SK-N-SH treated with all-trans-retinoic acid at 6 μM for 48 hours (cell line): ENCODE measurements around the gene OR1K1.

Source experiments
- ATAC-seq: fragments of 200-7000 bp; cut with Tn5 transposase; 3 replicates; pipeline ENCODE4 v1.9.1; 2020; ENCODE audit warnings: mild to moderate bottlenecking, moderate library complexity
- ARNTL ChIP-seq: fragments of 450-650 bp; formaldehyde crosslinking; IDR thresholded peaks from 2 replicates; pipeline ENCODE4 v1.5.0; 2020; ENCODE audit warnings: low read depth, mild to moderate bottlenecking, moderate library complexity, borderline replicate concordance
- BACH2 ChIP-seq: fragments of 250-450 bp; sonication (Bioruptor Pico); IDR thresholded peaks from 2 replicates; pipeline ENCODE4 v1.9.0; 2021; ENCODE audit warnings: mild to moderate bottlenecking, borderline replicate concordance
- CSDC2 ChIP-seq: fragments of 250-450 bp; sonication (Bioruptor Pico); IDR thresholded peaks from 2 replicates; pipeline ENCODE4 v1.5.0; 2020; ENCODE audit warnings: mild to moderate bottlenecking, moderate library complexity
- ESRRG ChIP-seq: fragments of 250-450 bp; sonication (Bioruptor Pico); IDR thresholded peaks from 2 replicates; pipeline ENCODE4 v1.6.1; 2021; ENCODE audit warnings: mild to moderate bottlenecking
- GLIS3 ChIP-seq: fragments of 250-450 bp; sonication (Bioruptor Pico); IDR thresholded peaks from 2 replicates; pipeline ENCODE4 v1.5.0; 2020; ENCODE audit warnings: mild to moderate bottlenecking, moderate library complexity
- OSR1 ChIP-seq: fragments of 250-450 bp; sonication (Bioruptor Pico); IDR thresholded peaks from 2 replicates; pipeline ENCODE4 v1.8.0; 2022; ENCODE audit warnings: moderate library complexity, mild to moderate bottlenecking, inconsistent platforms
- PPARA ChIP-seq: fragments of 250-450 bp; sonication (Bioruptor Pico); IDR thresholded peaks from 2 replicates; pipeline ENCODE4 v1.5.0; 2020; ENCODE audit warnings: mild to moderate bottlenecking, borderline replicate concordance
- RARB ChIP-seq: fragments of 250-450 bp; sonication (Bioruptor Pico); IDR thresholded peaks from 2 replicates; pipeline ENCODE4 v1.8.0; 2021; ENCODE audit warnings: mild to moderate bottlenecking, moderate library complexity
- SNAI2 ChIP-seq: fragments of 250-450 bp; sonication (Bioruptor Pico); IDR thresholded peaks from 2 replicates; pipeline ENCODE4 v1.5.0; 2020; ENCODE audit warnings: mild to moderate bottlenecking, moderate library complexity
- TOX ChIP-seq: fragments of 250-450 bp; sonication (Bioruptor Pico); IDR thresholded peaks from 2 replicates; pipeline ENCODE4 v1.8.0; 2021; ENCODE audit warnings: mild to moderate bottlenecking, moderate library complexity, borderline replicate concordance
- ZC3H10 ChIP-seq: fragments of 250-450 bp; sonication (Bioruptor Pico); IDR thresholded peaks from 2 replicates; pipeline ENCODE4 v1.5.1; 2021; ENCODE audit warnings: mild to moderate bottlenecking, moderate library complexity
- ZFP3 ChIP-seq: fragments of 250-450 bp; sonication (Bioruptor Pico); IDR thresholded peaks from 2 replicates; pipeline ENCODE4 v1.5.0; 2020; ENCODE audit warnings: mild to moderate bottlenecking, moderate library complexity
- ZNF565 ChIP-seq: fragments of 450-650 bp; formaldehyde crosslinking; conservative IDR thresholded peaks from 2 replicates; pipeline ENCODE4 v1.5.0; 2020; ENCODE audit warnings: low read depth, mild to moderate bottlenecking, moderate library complexity
- ZNF70 ChIP-seq: fragments of 450-650 bp; formaldehyde crosslinking; IDR thresholded peaks from 2 replicates; pipeline ENCODE4 v1.5.0; 2020; ENCODE audit warnings: mild to moderate bottlenecking, moderate library complexity
- ZNF8 ChIP-seq: fragments of 450-650 bp; formaldehyde crosslinking; IDR thresholded peaks from 2 replicates; pipeline ENCODE4 v1.5.0; 2020; ENCODE audit warnings: mild to moderate bottlenecking, moderate library complexity
- TF ChIP-seq, protein P1 (sequence below): fragments of 250-450 bp; sonication (Bioruptor Pico); IDR thresholded peaks from 2 replicates; pipeline ENCODE4 v1.5.0; 2020; ENCODE audit warnings: mild to moderate bottlenecking, moderate library complexity
- TF ChIP-seq, protein P2 (sequence below): fragments of 250-450 bp; sonication (Bioruptor Pico); IDR thresholded peaks from 2 replicates; pipeline ENCODE4 v1.5.1; 2021; ENCODE audit warnings: mild to moderate bottlenecking, moderate library complexity
- TF ChIP-seq, protein P3 (sequence below): fragments of 250-450 bp; sonication (Bioruptor Pico); IDR thresholded peaks from 2 replicates; pipeline ENCODE4 v1.8.0; 2020; ENCODE audit warnings: mild to moderate bottlenecking, moderate library complexity, borderline replicate concordance
- TF ChIP-seq, protein P4 (sequence below): fragments of 250-450 bp; sonication (Bioruptor Pico); IDR thresholded peaks from 2 replicates; pipeline ENCODE4 v1.5.1; 2020; ENCODE audit warnings: low read depth, mild to moderate bottlenecking, moderate library complexity
- TF ChIP-seq, protein P5 (sequence below): fragments of 250-450 bp; sonication (Bioruptor Pico); IDR thresholded peaks from 2 replicates; pipeline ENCODE4 v1.8.0; 2021; ENCODE audit warnings: low read depth, mild to moderate bottlenecking, moderate library complexity, borderline replicate concordance

The OR1K1 gene

DNA sequence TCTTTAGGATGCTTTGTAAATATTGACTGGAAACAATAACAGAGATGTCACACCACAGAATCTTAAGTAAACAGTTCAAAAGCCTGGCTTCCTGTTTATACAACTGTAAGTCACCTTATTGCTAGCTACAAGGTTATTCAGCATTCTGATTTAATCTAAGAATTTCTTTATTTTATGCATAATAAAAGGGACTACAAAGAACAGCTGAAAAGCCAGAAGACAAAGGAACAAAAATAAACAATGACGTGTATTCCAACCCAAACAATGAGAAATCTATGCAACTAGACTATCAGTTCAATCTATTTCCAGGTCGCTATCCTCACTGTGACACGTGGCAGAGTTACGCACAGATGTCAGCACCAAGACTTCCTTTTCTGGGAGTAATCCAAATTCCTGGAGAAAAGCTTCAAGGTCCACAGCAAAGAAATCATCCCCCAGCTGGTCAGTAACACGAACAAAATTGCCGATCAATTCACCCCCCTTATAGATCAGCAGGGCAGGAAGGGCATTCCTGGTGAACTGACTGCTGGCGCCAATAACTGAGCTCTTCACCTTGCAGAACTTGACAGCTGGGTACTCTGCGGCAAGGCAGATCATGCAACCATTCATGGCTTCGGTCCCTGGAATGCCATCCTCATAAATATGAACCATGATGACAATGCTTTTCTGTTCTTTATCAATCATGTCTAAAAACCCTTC is 20.0 kb downstream of the OR1K1 start:
- ATAC-seq, result no peak
- TF ChIP-seq OSR1 (no peak), PPARA (CRISPR knock-in tag) (no peak), GLIS3 (no peak), RARB (CRISPR knock-in tag) (no peak), CSDC2 (CRISPR knock-in tag) (no peak), ZNF70 (CRISPR knock-in tag) (no peak), TOX (CRISPR knock-in tag) (no peak), ZNF565 (CRISPR knock-in tag) (no peak), BACH2 (no peak), ESRRG (CRISPR knock-in tag) (no peak), ARNTL (CRISPR knock-in tag) (no peak), SNAI2 (CRISPR knock-in tag) (no peak)
- TF ChIP-seq, protein P1, sequence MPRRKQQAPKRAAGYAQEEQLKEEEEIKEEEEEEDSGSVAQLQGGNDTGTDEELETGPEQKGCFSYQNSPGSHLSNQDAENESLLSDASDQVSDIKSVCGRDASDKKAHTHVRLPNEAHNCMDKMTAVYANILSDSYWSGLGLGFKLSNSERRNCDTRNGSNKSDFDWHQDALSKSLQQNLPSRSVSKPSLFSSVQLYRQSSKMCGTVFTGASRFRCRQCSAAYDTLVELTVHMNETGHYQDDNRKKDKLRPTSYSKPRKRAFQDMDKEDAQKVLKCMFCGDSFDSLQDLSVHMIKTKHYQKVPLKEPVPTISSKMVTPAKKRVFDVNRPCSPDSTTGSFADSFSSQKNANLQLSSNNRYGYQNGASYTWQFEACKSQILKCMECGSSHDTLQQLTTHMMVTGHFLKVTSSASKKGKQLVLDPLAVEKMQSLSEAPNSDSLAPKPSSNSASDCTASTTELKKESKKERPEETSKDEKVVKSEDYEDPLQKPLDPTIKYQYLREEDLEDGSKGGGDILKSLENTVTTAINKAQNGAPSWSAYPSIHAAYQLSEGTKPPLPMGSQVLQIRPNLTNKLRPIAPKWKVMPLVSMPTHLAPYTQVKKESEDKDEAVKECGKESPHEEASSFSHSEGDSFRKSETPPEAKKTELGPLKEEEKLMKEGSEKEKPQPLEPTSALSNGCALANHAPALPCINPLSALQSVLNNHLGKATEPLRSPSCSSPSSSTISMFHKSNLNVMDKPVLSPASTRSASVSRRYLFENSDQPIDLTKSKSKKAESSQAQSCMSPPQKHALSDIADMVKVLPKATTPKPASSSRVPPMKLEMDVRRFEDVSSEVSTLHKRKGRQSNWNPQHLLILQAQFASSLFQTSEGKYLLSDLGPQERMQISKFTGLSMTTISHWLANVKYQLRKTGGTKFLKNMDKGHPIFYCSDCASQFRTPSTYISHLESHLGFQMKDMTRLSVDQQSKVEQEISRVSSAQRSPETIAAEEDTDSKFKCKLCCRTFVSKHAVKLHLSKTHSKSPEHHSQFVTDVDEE (CRISPR knock-in tag), result no peak
- TF ChIP-seq, protein P2, sequence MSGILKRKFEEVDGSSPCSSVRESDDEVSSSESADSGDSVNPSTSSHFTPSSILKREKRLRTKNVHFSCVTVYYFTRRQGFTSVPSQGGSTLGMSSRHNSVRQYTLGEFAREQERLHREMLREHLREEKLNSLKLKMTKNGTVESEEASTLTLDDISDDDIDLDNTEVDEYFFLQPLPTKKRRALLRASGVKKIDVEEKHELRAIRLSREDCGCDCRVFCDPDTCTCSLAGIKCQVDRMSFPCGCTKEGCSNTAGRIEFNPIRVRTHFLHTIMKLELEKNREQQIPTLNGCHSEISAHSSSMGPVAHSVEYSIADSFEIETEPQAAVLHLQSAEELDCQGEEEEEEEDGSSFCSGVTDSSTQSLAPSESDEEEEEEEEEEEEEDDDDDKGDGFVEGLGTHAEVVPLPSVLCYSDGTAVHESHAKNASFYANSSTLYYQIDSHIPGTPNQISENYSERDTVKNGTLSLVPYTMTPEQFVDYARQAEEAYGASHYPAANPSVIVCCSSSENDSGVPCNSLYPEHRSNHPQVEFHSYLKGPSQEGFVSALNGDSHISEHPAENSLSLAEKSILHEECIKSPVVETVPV (CRISPR knock-in tag), result no peak
- TF ChIP-seq, protein P3, sequence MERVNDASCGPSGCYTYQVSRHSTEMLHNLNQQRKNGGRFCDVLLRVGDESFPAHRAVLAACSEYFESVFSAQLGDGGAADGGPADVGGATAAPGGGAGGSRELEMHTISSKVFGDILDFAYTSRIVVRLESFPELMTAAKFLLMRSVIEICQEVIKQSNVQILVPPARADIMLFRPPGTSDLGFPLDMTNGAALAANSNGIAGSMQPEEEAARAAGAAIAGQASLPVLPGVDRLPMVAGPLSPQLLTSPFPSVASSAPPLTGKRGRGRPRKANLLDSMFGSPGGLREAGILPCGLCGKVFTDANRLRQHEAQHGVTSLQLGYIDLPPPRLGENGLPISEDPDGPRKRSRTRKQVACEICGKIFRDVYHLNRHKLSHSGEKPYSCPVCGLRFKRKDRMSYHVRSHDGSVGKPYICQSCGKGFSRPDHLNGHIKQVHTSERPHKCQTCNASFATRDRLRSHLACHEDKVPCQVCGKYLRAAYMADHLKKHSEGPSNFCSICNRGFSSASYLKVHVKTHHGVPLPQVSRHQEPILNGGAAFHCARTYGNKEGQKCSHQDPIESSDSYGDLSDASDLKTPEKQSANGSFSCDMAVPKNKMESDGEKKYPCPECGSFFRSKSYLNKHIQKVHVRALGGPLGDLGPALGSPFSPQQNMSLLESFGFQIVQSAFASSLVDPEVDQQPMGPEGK (CRISPR knock-in tag), result no peak
- TF ChIP-seq, protein P4, sequence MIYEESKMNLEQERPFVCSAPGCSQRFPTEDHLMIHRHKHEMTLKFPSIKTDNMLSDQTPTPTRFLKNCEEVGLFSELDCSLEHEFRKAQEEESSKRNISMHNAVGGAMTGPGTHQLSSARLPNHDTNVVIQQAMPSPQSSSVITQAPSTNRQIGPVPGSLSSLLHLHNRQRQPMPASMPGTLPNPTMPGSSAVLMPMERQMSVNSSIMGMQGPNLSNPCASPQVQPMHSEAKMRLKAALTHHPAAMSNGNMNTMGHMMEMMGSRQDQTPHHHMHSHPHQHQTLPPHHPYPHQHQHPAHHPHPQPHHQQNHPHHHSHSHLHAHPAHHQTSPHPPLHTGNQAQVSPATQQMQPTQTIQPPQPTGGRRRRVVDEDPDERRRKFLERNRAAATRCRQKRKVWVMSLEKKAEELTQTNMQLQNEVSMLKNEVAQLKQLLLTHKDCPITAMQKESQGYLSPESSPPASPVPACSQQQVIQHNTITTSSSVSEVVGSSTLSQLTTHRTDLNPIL (CRISPR knock-in tag), result no peak

DNA sequence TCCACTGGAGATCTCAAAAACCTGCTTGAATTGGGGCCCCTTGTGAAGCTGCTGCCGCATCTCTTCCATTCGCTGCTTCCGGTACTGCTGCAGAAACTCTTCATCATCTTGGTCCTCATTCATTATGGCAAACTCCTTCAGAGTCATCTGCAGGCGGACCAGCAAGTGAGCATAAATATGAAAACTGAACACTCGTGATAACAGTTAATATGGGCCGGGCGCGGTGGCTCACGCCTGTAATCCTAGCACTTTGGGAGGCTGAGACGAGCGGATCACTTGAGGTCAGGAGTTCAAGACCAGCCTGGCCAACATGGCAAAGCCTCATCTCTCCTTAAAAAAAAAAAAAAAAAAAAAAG is 20.5 kb downstream of the OR1K1 start:
- TF ChIP-seq, protein P3 (CRISPR knock-in tag), result no peak
- no peak for TF ChIP-seq ZNF70 (CRISPR knock-in tag)
- no peak for TF ChIP-seq GLIS3
- no peak for TF ChIP-seq PPARA (CRISPR knock-in tag)
- no peak for TF ChIP-seq CSDC2 (CRISPR knock-in tag)
- ATAC-seq, result no peak

DNA sequence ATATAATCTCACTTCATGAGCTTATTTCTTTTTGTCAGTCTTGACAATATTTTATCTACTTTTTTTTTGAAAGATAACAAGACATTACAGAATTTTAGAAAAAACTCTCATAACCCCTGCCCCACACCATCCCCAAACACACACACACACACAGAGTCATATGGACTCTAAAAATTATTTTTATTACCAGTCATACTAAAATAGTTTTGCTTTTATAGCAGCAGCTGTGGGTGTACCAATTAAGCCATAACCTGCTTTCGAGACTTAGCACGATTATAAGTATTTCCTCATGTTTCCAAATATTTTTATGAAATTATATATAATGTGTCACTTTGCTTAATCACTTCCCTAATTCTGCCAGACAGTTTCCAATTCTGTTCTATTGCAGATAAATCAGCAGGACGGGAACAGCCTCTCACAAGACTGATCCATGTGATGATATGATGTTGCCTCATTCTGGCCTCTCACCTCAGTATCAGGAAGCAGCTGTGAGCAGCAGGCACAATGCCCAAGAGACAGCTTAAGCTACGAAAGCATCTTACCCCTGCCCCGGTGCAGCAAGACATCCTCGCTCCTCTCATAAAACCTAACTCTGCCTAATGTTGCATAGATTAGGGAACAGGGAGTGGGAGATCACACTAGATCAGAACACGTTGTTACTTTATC is 21.5 kb downstream of the OR1K1 start:
- ATAC-seq, result no peak
- TF ChIP-seq ZC3H10 (CRISPR knock-in tag), result no peak
- TF ChIP-seq ARNTL (CRISPR knock-in tag), result no peak
- no peak for TF ChIP-seq ZNF8
- no peak for TF ChIP-seq SNAI2 (CRISPR knock-in tag)
- no peak for TF ChIP-seq ZFP3 (CRISPR knock-in tag)
- no peak for TF ChIP-seq GLIS3
- TF ChIP-seq ZNF565 (CRISPR knock-in tag), result no peak
- TF ChIP-seq, protein P1 (CRISPR knock-in tag), result no peak
- no peak for TF ChIP-seq CSDC2 (CRISPR knock-in tag)
- no peak for TF ChIP-seq PPARA (CRISPR knock-in tag)
- TF ChIP-seq TOX (CRISPR knock-in tag), result no peak
- TF ChIP-seq, protein P5, sequence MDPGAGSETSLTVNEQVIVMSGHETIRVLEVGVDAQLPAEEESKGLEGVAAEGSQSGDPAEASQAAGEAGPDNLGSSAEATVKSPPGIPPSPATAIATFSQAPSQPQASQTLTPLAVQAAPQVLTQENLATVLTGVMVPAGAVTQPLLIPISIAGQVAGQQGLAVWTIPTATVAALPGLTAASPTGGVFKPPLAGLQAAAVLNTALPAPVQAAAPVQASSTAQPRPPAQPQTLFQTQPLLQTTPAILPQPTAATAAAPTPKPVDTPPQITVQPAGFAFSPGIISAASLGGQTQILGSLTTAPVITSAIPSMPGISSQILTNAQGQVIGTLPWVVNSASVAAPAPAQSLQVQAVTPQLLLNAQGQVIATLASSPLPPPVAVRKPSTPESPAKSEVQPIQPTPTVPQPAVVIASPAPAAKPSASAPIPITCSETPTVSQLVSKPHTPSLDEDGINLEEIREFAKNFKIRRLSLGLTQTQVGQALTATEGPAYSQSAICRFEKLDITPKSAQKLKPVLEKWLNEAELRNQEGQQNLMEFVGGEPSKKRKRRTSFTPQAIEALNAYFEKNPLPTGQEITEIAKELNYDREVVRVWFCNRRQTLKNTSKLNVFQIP, result no peak
